NCI-H82 treated with DMSO at 0.1 percent for 48 hours (cell line): ENCODE results near the gene RHBDD1.

ENCODE experiments used
- DNase-seq: peaks from one replicate; lab custom pipeline; 2025; ENCODE audit not compliant: unreplicated experiment; lab: John Stamatoyannopoulos, UW

RHBDD1 gene

DNA sequence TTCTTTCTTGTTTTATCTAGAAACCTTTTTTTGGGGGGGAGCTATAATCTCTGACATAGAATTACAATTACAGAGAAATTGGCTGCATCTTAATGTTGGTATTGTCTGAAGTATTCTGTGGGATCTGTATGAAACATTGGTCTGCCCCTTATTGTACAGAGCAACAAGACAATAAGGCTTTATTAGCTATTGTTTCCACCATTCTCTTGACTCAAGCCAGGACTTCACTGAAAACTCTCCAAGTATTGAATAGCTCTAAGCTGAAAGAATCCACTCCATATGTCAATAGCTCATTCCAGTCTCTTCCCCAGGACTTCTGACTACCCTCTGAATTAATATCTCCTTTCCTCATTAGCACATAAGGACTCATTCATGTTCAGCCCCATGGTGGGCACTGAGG is 77.8 kb downstream of the RHBDD1 start:
- DNase-seq, result no peak

- DNase-seq, result no peak
These were observed 80.0 kb downstream of the RHBDD1 start for GRCh38 chr2:226915846-226916360.

- no peak for DNase-seq
These were observed 80.8 kb downstream of the RHBDD1 start for GRCh38 chr2:226916669-226917068.

- no peak for DNase-seq
These were observed 96.6 kb downstream of the RHBDD1 start for GRCh38 chr2:226932443-226932842.

GRCh38 chr2:226934546-226935201 is 98.8 kb downstream of the RHBDD1 start:
- no peak for DNase-seq

GRCh38 chr2:226943862-226944620 is 108.2 kb downstream of the RHBDD1 start:
- DNase-seq, result no peak

DNA sequence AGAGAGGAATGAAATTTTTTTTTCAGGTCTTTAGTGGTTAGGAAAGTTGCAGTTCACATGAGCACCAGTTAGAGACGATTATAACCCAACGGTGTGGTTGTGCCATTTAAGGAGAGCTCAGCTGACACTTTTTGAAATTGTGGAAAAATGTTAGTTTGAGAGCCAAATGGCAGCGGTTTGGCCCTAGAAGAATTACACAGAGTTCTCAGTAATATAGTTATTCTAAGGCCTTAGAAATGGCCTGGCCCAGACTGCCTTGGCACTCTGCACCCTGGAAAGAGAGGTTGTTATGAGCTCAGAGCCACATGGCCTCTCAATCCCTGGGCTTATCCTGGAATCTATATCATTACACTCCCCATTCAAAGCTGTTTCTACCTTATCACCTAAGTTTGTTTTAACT is 117.4 kb downstream of the RHBDD1 start:
- no peak for DNase-seq

- no peak for DNase-seq
These were observed 118.0 kb downstream of the RHBDD1 start for GRCh38 chr2:226953826-226954225.

GRCh38 chr2:226956659-226957058 is 120.8 kb downstream of the RHBDD1 start:
- DNase-seq, result no peak

- DNase-seq, result no peak
These were observed 123.6 kb downstream of the RHBDD1 start for GRCh38 chr2:226959418-226959817.

- no peak for DNase-seq
These were observed 126.4 kb downstream of the RHBDD1 start for GRCh38 chr2:226962176-226962773.

DNA sequence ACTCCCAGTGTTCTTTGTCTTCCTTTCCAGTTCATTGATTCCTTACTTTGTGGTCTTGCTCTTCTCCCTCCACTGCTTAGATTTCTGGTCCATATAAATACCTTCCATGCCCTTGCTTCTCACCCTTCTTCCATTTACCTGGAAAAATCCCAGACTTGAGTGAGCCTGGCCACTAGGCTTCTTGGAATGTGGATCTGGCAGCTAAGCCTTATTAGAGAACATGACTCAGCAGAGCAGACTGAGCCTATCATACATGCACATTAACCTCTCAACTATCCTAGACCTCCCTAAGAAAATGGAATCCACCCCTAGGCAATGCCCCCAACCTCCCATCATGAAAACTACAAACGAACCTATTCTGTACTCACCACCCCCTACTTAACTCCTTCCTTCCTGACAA is 127.7 kb downstream of the RHBDD1 start:
- no peak for DNase-seq

GRCh38 chr2:226965376-226965775 is 129.5 kb downstream of the RHBDD1 start:
- no peak for DNase-seq

DNA sequence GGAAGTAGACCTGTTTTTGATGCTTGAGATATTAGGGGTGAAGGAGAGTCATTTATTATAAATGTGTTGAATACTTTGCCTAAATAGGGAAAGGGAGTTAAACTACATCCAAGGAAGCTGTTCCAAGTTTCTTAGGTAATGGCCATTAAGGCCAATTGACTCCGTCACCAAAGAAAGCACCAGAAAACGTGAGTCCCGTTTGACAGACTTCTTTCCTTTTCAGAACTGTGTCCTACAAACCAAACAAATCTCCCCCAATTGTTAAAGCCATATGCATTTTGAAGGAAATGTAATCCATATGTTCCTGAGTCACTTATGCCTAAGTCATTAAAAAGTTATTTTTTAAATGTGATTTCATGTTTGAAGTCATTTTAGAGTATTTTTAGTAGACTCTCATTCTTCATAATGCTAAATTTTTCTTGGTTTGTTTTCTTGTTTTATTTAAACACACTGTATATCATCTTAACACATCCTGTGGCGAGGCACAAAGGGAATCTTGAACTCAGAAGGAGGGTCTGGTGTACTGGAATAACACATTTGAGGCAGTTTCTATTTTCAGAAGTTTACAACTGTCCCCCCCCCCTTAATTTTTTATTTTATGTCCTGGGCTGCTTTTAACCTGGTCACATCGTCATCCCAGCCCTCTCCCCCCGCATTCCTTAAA is 133.7 kb downstream of the RHBDD1 start:
- no peak for DNase-seq

GRCh38 chr2:226970362-226970761 is 134.5 kb downstream of the RHBDD1 start:
- no peak for DNase-seq

DNA sequence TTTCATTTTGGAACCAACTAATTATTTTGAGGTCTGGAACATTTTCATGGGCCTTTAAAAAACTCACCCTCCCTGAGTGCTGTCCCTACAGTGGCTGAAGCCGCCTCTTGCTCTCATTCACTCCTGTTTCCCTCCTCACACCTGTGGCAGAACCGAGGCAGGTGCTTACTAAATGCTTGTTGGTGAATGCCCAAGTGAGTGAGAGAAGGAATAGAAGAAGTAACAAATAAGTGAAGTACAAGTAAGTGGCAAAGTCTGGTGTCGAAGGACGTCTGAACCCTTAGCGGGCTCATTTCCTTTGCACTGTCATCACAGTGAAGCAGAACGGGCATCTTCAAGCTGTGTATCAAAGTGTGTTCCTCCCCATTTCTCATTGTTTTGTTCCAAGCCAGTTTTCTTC is 135.2 kb downstream of the RHBDD1 start:
- no peak for DNase-seq

GRCh38 chr2:226971770-226972169 is 135.9 kb downstream of the RHBDD1 start:
- DNase-seq, result no peak

DNA sequence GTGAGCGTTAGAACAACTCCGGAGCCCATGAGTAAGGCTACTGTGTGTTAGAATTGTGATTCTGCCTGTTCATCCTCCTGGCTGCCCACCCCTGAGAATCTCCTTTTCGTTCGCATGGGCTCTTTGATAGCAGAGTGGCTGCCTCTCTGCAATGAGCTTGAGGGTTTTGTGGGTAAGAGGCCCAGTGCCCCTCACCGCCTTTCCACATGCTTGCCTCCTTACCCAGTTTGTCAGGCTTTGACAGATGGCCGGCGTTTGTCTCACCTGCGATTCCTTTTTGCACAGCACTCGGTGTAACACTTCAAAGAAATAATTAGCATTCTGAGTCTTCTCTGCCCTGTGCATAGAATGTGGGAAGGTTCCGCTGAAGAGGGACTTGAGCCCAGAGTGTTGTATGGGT is 138.0 kb downstream of the RHBDD1 start:
- DNase-seq, result no peak

GRCh38 chr2:226977775-226978190 is 141.9 kb downstream of the RHBDD1 start:
- no peak for DNase-seq

DNA sequence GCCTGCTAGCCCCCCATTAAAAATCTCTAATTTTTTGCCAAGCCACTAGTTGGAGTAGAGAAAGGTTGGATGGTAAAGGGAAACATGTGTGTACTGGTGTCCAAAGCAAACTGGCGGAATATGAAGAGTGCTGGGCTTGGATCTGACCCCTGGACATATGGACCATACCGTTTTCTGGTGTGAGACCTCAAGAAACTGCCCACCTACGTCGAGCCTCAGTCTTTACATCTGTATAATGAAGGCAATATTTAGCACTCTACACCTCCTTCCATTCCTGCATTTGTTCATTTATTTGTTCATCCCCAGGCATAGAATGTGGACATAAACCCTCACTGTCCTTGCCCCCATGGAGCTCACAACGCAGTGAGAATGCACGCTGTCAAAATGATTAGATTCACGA is 142.4 kb downstream of the RHBDD1 start:
- DNase-seq, result no peak

DNA sequence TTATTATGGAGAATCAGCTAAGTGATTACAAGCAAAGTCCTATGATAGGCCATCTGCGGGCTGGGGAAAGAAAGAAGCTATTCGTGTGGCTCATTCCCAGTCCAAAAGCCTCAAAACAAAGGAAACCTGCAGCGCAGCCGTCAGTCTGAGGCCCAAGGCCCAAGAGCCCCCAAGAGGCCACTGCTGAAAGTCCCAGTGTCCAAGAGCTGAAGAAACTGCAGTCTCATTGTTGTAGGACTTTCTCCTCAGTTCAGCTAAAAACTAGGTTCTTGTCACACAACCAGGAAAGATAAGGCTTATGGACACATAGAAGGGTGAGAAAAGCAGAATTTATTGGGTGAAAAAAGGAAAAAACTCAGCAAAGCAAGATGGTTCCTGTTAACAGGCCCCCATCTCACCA is 143.2 kb downstream of the RHBDD1 start:
- DNase-seq, result no peak
